Mesothelial cell of epicardium (in vitro differentiated cells): Measurements from ENCODE around the gene PDE8A. TPM values are rescaled to one million over a fixed set of nuclear protein-coding genes. Genes with fewer than 3 reads are reported as not detected.

Source experiments
- DNase-seq, 2 experiments: peaks; one replicate each; pipeline ENCODE4 v3.0.0; 2021; ENCODE audit warnings: low spot score in 2 of 2; ENCODE audit not compliant: unreplicated experiment in 2 of 2
- H3K27ac Mint-ChIP-seq: 2 replicates; pipeline ENCODE4 v1.8.0; 2021; ENCODE audit warnings: mixed read lengths
- H3K27me3 Mint-ChIP-seq: 2 replicates; pipeline ENCODE4 v1.8.0; 2021; ENCODE audit warnings: low read depth, mixed read lengths
- H3K36me3 Mint-ChIP-seq: 2 replicates; pipeline ENCODE4 v1.8.0; 2021; ENCODE audit warnings: mixed read lengths
- H3K4me1 Mint-ChIP-seq: 2 replicates; pipeline ENCODE4 v1.8.0; 2021; ENCODE audit warnings: mixed read lengths
- H3K4me3 Mint-ChIP-seq: 2 replicates; pipeline ENCODE4 v1.8.0; 2021; ENCODE audit warnings: mild to moderate bottlenecking, moderate library complexity, mixed read lengths
- H3K9me3 Mint-ChIP-seq: 2 replicates; pipeline ENCODE4 v1.8.0; 2021; ENCODE audit warnings: mixed read lengths
- CTCF ChIP-seq: fragments of 200-600 bp; sonication (generic); IDR thresholded peaks from one replicate; pipeline ENCODE4 v1.5.0; 2021; ENCODE audit warnings: antibody characterized with exemption; ENCODE audit not compliant: unreplicated experiment
- total RNA-seq: library from RNA; stranded (reverse); gene quantifications from 3 replicates; pipeline ENCODE4 v1.2.1, GENCODE V29; 2021

The PDE8A gene
- total RNA-seq, 1 donor from 2014 or later = 36.7 TPM

- Mint-ChIP-seq H3K27me3 (no peaks in the 10 kb centered on the region), H3K4me3 (no peak overlapping the region), H3K36me3 (peaks cover 21% of the 10 kb centered on the region), H3K27ac (no peak overlapping the region), H3K9me3 (no peaks in the 10 kb centered on the region), H3K4me1 (no peaks in the 10 kb centered on the region)
- TF ChIP-seq CTCF = no peak
- no peak for DNase-seq
Measured at GRCh38 chr15:85108136-85108535, 126.5 kb downstream of the PDE8A start.

- H3K9me3 Mint-ChIP-seq = no peaks in the 10 kb centered on the region
- no peaks in the 10 kb centered on the region for H3K27me3 Mint-ChIP-seq
- no peaks in the 10 kb centered on the region for H3K4me1 Mint-ChIP-seq
- no peak for TF ChIP-seq CTCF
- no peak overlapping the region for H3K27ac Mint-ChIP-seq
- H3K36me3 Mint-ChIP-seq = peaks cover 20% of the 10 kb centered on the region
- no peak overlapping the region for H3K4me3 Mint-ChIP-seq
- DNase-seq = no peak
Measured at GRCh38 chr15:85109333-85109732, 127.7 kb downstream of the PDE8A start.

DNA sequence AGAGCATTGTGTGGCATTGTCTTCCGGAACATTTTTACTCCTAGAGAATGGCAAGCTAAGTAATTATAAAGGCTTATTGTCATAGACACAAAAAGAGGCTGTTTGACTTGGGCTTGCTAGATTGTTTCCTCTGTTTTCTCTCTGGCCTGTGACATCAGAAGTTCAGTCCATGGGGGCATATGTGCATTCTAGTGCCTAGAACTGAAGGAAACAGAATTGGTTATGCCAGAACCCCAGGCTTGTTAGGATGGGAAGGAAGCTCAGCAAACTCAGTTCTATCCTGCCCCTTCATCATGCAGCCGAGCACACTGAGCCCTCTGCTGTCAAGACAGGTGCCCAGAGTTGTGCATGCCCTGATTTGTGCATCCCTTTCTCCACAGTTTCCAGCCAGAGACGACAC lies 131.3 kb downstream of the PDE8A start:
- Mint-ChIP-seq H3K4me1 (no peaks in the 10 kb centered on the region), H3K4me3 (no peak overlapping the region), H3K27me3 (no peaks in the 10 kb centered on the region), H3K9me3 (no peaks in the 10 kb centered on the region), H3K27ac (no peak overlapping the region), H3K36me3 (peaks cover 40% of the 10 kb centered on the region)
- no peak for TF ChIP-seq CTCF
- DNase-seq = no peak

GRCh38 chr15:85114886-85115285 lies 133.2 kb downstream of the PDE8A start:
- TF ChIP-seq CTCF = no peak
- no peaks in the 10 kb centered on the region for H3K4me1 Mint-ChIP-seq
- no peaks in the 10 kb centered on the region for H3K27me3 Mint-ChIP-seq
- H3K4me3 Mint-ChIP-seq = no peak overlapping the region
- no peak overlapping the region for H3K27ac Mint-ChIP-seq
- DNase-seq = no peak
- no peaks in the 10 kb centered on the region for H3K9me3 Mint-ChIP-seq
- peaks cover 35% of the 10 kb centered on the region for H3K36me3 Mint-ChIP-seq

DNA sequence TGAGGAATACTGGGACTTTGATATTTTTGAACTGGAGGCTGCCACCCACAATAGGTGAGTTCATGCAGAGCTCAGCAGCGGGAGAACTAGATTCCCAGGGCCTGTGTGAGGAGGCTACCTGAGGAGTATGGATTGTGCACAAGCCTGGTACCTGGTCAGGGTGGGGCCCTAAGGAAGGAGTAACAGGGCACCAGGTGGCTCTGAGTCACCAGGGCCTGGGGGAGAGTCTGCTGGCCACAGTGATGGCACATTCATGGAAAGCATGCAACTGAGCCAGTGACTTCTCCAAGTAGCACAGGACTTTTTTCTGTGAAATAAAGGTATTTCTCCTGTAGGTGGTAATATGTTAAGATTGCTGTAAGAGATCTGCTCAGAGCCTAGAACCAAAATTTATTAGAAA lies 134.4 kb downstream of the PDE8A start:
- no peaks in the 10 kb centered on the region for H3K9me3 Mint-ChIP-seq
- peaks cover 33% of the 10 kb centered on the region for H3K36me3 Mint-ChIP-seq
- no peak for DNase-seq
- no peak for TF ChIP-seq CTCF
- H3K4me1 Mint-ChIP-seq = no peaks in the 10 kb centered on the region
- H3K27me3 Mint-ChIP-seq = no peaks in the 10 kb centered on the region
- H3K4me3 Mint-ChIP-seq = no peak overlapping the region
- H3K27ac Mint-ChIP-seq = no peak overlapping the region

DNA sequence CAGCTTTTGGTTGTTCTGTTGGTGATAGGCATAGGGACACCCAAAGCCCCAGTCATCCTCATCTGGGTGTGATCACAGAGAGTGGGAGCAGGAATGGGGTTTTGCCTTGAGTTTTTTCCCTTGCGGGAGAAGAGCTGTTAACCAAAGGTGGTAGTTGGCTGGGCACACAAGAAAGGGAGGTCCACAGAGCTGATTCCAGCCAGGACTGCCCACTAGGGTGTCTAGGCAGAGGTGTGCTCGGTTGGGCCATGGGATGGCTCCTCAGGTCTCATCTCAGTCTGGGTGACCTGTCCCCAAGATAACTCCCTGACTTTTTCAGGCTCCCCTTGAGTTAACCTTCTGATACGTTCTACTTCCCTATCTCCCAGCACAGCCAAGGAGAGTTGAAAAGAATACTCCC lies 134.8 kb downstream of the PDE8A start:
- TF ChIP-seq CTCF = no peak
- H3K4me3 Mint-ChIP-seq = no peak overlapping the region
- H3K9me3 Mint-ChIP-seq = peaks cover under 1% of the 10 kb centered on the region
- no peak for DNase-seq
- H3K27me3 Mint-ChIP-seq = no peaks in the 10 kb centered on the region
- H3K4me1 Mint-ChIP-seq = no peaks in the 10 kb centered on the region
- H3K36me3 Mint-ChIP-seq = peaks cover 33% of the 10 kb centered on the region
- H3K27ac Mint-ChIP-seq = no peak overlapping the region
